AG10803 (cell line): ENCODE measurements around the gene BMP2K.

Experiments
- DNase-seq: peaks from one replicate; pipeline ENCODE4 v3.0.0; 2010; ENCODE audit warnings: low read depth
- H3K4me3 ChIP-seq: 2 replicates; pipeline ENCODE4 v1.5.1; 2011; ENCODE audit warnings: mild to moderate bottlenecking, low read length, control low read depth
- CTCF ChIP-seq: conservative IDR thresholded peaks from 2 replicates; pipeline ENCODE4 v1.5.1; 2011; ENCODE audit warnings: mild to moderate bottlenecking, low read length, control low read depth, inconsistent platforms

The BMP2K gene

GRCh38 chr4:78777576-78777940 is 1.4 kb downstream of the BMP2K start:
- DNase-seq = no peak
- no peak for TF ChIP-seq CTCF
- peak overlapping the region; percentile 90 for H3K4me3 ChIP-seq

- DNase-seq = no peak
- peak overlapping the region; percentile 90 for H3K4me3 ChIP-seq
- no peak for TF ChIP-seq CTCF
These were observed 2.4 kb downstream of the BMP2K start for GRCh38 chr4:78778530-78778929.

GRCh38 chr4:78779280-78779679 is 3.1 kb downstream of the BMP2K start:
- H3K4me3 ChIP-seq = peak overlapping the region; percentile 90
- DNase-seq = peak; percentile 33
- TF ChIP-seq CTCF = no peak

DNA sequence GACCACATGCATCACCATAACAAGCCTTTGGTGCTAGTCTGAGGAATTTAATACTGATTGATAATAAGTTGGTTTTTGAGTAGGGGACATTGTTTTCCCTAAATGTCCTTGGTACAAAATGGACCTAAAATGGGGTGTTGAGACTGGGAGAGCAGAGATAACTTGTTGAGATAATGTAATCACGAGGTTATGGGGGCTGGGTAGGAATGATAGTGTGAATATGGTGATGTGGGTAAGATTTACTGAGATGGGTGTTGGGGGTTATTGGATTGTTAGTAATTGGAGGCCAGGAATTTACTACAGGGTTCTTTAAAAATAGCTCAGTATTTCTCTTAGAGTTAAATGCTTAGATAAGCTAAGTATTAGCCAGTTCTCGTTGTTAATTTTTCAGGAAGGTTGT is 3.9 kb downstream of the BMP2K start:
- TF ChIP-seq CTCF = no peak
- H3K4me3 ChIP-seq = no peak overlapping the region
- DNase-seq = no peak

- H3K4me3 ChIP-seq = no peak overlapping the region
- TF ChIP-seq CTCF = no peak
- DNase-seq = no peak
These were observed 5.0 kb downstream of the BMP2K start for GRCh38 chr4:78781139-78781538.

DNA sequence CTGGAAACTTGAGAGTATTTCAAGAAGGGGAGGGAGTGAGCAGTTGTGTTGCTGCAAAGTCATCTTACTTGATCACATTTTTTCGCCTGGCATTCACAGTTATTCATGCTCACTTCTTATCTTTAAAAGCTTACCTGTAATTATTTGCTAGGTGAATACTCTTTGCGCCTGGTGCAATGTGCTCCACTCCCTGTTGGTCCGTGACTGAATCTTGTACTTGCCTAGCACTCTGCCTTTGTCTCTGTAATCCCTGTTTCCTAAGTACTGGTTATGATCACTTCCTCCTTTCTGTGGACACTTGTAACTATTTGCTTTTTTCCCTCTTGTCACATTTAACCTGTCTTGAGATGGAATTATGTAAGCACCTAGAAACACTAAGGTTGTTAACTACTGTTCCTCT is 5.8 kb downstream of the BMP2K start:
- no peak for DNase-seq
- TF ChIP-seq CTCF = no peak
- no peak overlapping the region for H3K4me3 ChIP-seq

GRCh38 chr4:78784236-78784865 is 8.2 kb downstream of the BMP2K start:
- TF ChIP-seq CTCF = no peak
- DNase-seq = peak; percentile 89
- no peak overlapping the region for H3K4me3 ChIP-seq
